WTC11 (cell line): ENCODE measurements around the gene CTIF. TPM values are rescaled to one million over a fixed set of nuclear protein-coding genes. Genes with fewer than 3 reads are reported as not detected.

Experiments used
- ATAC-seq: fragments of 200-7000 bp; cut with Tn5 transposase; 2 replicates; pipeline ENCODE4 v1.10.0; 2021; ENCODE audit warnings: mild to moderate bottlenecking, moderate library complexity
- CTCF ChIA-PET: fragments of 300-600 bp; sonication (Branson Sonifier 250); formaldehyde crosslinking; loops from one replicate; lab custom pipeline; 2021; ENCODE audit warnings: antibody characterized with exemption; lab: Charles Lee
- POLR2A ChIA-PET: fragments of 350-600 bp; sonication (Branson Sonifier 250); formaldehyde crosslinking; loops from one replicate; lab custom pipeline; 2021; ENCODE audit warnings: antibody characterized with exemption; lab: Charles Lee
- DNase-seq: peaks from one replicate; pipeline ENCODE4 v3.0.0; 2021; ENCODE audit warnings: low spot score
- H3K27ac Mint-ChIP-seq: 2 replicates; pipeline ENCODE4 v1.8.0; 2021; ENCODE audit warnings: mixed read lengths
- H3K27me3 Mint-ChIP-seq: 2 replicates; pipeline ENCODE4 v1.8.0; 2021; ENCODE audit warnings: low read depth, mild to moderate bottlenecking, moderate library complexity, mixed read lengths
- H3K36me3 Mint-ChIP-seq: 2 replicates; pipeline ENCODE4 v1.8.0; 2021; ENCODE audit warnings: mixed read lengths
- H3K4me1 Mint-ChIP-seq: 2 replicates; pipeline ENCODE4 v1.8.0; 2022; ENCODE audit warnings: mixed read lengths
- H3K4me3 Mint-ChIP-seq: 2 replicates; pipeline ENCODE4 v1.8.0; 2021; ENCODE audit warnings: mild to moderate bottlenecking, moderate library complexity, mixed read lengths
- H3K9me3 Mint-ChIP-seq: 2 replicates; pipeline ENCODE4 v1.8.0; 2021; ENCODE audit warnings: mixed read lengths
- CREB1 ChIP-seq: sonication (generic); formaldehyde crosslinking; IDR thresholded peaks from 2 replicates; pipeline ENCODE4 v1.8.0; 2023; ENCODE audit warnings: mild to moderate bottlenecking, missing genetic modification reagents
- ESRRA ChIP-seq: sonication (generic); formaldehyde crosslinking; IDR thresholded peaks from 2 replicates; pipeline ENCODE4 v1.8.1; 2022; ENCODE audit warnings: mild to moderate bottlenecking, missing genetic modification reagents, borderline replicate concordance
- HMGA2 ChIP-seq: fragments of 250-450 bp; sonication (Bioruptor Pico); IDR thresholded peaks from 2 replicates; pipeline ENCODE4 v1.4.0; 2021; ENCODE audit warnings: mild to moderate bottlenecking, moderate library complexity
- JUN ChIP-seq: sonication (generic); formaldehyde crosslinking; IDR thresholded peaks from 2 replicates; pipeline ENCODE4 v1.8.0; 2023; ENCODE audit warnings: mild to moderate bottlenecking, missing genetic modification reagents
- NR1H2 ChIP-seq: sonication (generic); formaldehyde crosslinking; IDR thresholded peaks from 2 replicates; pipeline ENCODE4 v1.9.0; 2021; ENCODE audit warnings: mild to moderate bottlenecking, moderate library complexity, missing genetic modification reagents
- OVOL2 ChIP-seq: fragments of 250-450 bp; sonication (Bioruptor Pico); IDR thresholded peaks from 2 replicates; pipeline ENCODE4 v1.9.0; 2021; ENCODE audit warnings: mild to moderate bottlenecking, borderline replicate concordance
- PRRX2 ChIP-seq: fragments of 250-450 bp; sonication (Bioruptor Pico); IDR thresholded peaks from 2 replicates; pipeline ENCODE4 v1.8.0; 2021; ENCODE audit warnings: mild to moderate bottlenecking
- SMAD4 ChIP-seq: sonication (generic); formaldehyde crosslinking; IDR thresholded peaks from 2 replicates; pipeline ENCODE4 v1.8.0; 2022; ENCODE audit warnings: mild to moderate bottlenecking, missing genetic modification reagents
- ZNF121 ChIP-seq: sonication (generic); formaldehyde crosslinking; IDR thresholded peaks from 2 replicates; pipeline ENCODE4 v1.8.0; 2023; ENCODE audit warnings: missing genetic modification reagents
- ZNF219 ChIP-seq: sonication (generic); formaldehyde crosslinking; IDR thresholded peaks from 2 replicates; pipeline ENCODE4 v1.8.0; 2023; ENCODE audit warnings: missing genetic modification reagents, mild to moderate bottlenecking, borderline replicate concordance
- ZNF416 ChIP-seq: fragments of 250-450 bp; sonication (Bioruptor Pico); IDR thresholded peaks from 2 replicates; pipeline ENCODE4 v1.9.0; 2021; ENCODE audit warnings: mild to moderate bottlenecking, inconsistent platforms
- total RNA-seq: library from RNA; stranded (reverse); gene quantifications from 3 replicates; pipeline ENCODE4 v1.2.3, GENCODE V29; 2021
- TF ChIP-seq, protein P1 (sequence below): sonication (generic); formaldehyde crosslinking; IDR thresholded peaks from 2 replicates; pipeline ENCODE4 v1.8.1; 2022; ENCODE audit warnings: low read depth, missing genetic modification reagents, borderline replicate concordance
- TF ChIP-seq, protein P2 (sequence below): fragments of 250-450 bp; sonication (Bioruptor Pico); IDR thresholded peaks from 2 replicates; pipeline ENCODE4 v1.9.0; 2021; ENCODE audit warnings: mild to moderate bottlenecking
- TF ChIP-seq, protein P3 (sequence below): sonication (generic); formaldehyde crosslinking; IDR thresholded peaks from 2 replicates; pipeline ENCODE4 v1.8.0; 2022; ENCODE audit warnings: mild to moderate bottlenecking, missing genetic modification reagents
- TF ChIP-seq, protein P4 (sequence below): sonication (generic); formaldehyde crosslinking; IDR thresholded peaks from 2 replicates; pipeline ENCODE4 v1.8.0; 2023; ENCODE audit warnings: mild to moderate bottlenecking, missing genetic modification reagents
- TF ChIP-seq, protein P5 (sequence below): sonication (generic); formaldehyde crosslinking; IDR thresholded peaks from 2 replicates; pipeline ENCODE4 v1.8.0; 2022; ENCODE audit warnings: mild to moderate bottlenecking, missing genetic modification reagents
- TF ChIP-seq, protein P6 (sequence below): fragments of 250-450 bp; sonication (Bioruptor Pico); IDR thresholded peaks from 2 replicates; pipeline ENCODE4 v1.8.0; 2021; ENCODE audit warnings: mild to moderate bottlenecking
- TF ChIP-seq, protein P7 (sequence below): sonication (generic); formaldehyde crosslinking; IDR thresholded peaks from 2 replicates; pipeline ENCODE4 v1.8.1; 2023; ENCODE audit warnings: mild to moderate bottlenecking, moderate library complexity, missing genetic modification reagents
- TF ChIP-seq, protein P8 (sequence below): sonication (generic); formaldehyde crosslinking; IDR thresholded peaks from 2 replicates; pipeline ENCODE4 v1.8.1; 2023; ENCODE audit warnings: mild to moderate bottlenecking, missing genetic modification reagents, moderate library complexity
- TF ChIP-seq, protein P9 (sequence below): sonication (generic); formaldehyde crosslinking; IDR thresholded peaks from 2 replicates; pipeline ENCODE4 v1.8.1; 2022; ENCODE audit warnings: mild to moderate bottlenecking, missing genetic modification reagents, moderate library complexity, borderline replicate concordance

CTIF gene
- total RNA-seq, 1 experiment from 2014 or later, result 28.5 TPM

DNA sequence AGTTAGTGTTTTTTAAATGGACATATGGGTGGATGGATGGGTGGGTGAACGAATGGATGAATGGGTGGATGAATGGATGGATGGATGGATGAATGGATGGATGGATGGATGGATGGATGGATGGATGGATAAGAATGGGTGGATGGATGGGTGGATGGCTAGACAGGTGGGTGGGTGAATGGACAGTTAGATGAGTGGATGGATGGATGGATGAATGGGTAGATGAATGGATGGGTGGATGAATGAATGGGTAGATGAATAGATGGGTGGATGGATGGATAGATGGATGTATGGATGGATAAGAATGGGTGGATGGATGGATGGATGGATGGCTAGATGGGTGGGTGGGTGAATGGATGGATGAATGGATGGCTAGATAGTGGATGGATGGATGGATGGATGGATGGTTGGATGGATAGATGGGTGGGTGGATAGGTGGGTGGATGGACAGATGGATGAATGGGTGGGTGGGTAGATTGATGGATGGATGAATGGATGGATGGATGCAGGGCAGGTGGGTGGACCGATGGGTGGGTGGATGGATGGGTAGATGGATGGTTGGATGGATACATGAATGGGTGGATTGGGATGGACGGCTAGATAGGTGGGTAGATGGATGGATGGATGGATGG, 64.0 kb downstream of the CTIF start:
- ATAC-seq, result no peak
- CTCF ChIA-PET, result interaction anchor here (0.7 to 1.2 kb wide), 2 partner anchors 56 to 158 kb away, joined by 3 read pairs; no protein-coding TSS in a partner anchor
- Mint-ChIP-seq H3K4me3 (no peak overlapping the region), H3K4me1 (peaks cover 18% of the 10 kb centered on the region), H3K9me3 (peaks cover 10% of the 10 kb centered on the region), H3K27ac (no peak overlapping the region), H3K27me3 (no peaks in the 10 kb centered on the region), H3K36me3 (no peaks in the 10 kb centered on the region)
- TF ChIP-seq, protein P1, sequence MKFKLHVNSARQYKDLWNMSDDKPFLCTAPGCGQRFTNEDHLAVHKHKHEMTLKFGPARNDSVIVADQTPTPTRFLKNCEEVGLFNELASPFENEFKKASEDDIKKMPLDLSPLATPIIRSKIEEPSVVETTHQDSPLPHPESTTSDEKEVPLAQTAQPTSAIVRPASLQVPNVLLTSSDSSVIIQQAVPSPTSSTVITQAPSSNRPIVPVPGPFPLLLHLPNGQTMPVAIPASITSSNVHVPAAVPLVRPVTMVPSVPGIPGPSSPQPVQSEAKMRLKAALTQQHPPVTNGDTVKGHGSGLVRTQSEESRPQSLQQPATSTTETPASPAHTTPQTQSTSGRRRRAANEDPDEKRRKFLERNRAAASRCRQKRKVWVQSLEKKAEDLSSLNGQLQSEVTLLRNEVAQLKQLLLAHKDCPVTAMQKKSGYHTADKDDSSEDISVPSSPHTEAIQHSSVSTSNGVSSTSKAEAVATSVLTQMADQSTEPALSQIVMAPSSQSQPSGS, result no peak
- TF ChIP-seq, protein P2, sequence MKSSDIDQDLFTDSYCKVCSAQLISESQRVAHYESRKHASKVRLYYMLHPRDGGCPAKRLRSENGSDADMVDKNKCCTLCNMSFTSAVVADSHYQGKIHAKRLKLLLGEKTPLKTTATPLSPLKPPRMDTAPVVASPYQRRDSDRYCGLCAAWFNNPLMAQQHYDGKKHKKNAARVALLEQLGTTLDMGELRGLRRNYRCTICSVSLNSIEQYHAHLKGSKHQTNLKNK (CRISPR knock-in tag), result no peak
- TF ChIP-seq PRRX2 (CRISPR knock-in tag) (no peak), OVOL2 (no peak), ZNF121 (no peak), JUN (no peak), ZNF416 (no peak), ZNF219 (CRISPR knock-in tag) (no peak), SMAD4 (no peak), ESRRA (CRISPR knock-in tag) (no peak), NR1H2 (CRISPR knock-in tag) (no peak), CREB1 (CRISPR knock-in tag) (no peak), HMGA2 (CRISPR knock-in tag) (no peak)
- TF ChIP-seq, protein P3, sequence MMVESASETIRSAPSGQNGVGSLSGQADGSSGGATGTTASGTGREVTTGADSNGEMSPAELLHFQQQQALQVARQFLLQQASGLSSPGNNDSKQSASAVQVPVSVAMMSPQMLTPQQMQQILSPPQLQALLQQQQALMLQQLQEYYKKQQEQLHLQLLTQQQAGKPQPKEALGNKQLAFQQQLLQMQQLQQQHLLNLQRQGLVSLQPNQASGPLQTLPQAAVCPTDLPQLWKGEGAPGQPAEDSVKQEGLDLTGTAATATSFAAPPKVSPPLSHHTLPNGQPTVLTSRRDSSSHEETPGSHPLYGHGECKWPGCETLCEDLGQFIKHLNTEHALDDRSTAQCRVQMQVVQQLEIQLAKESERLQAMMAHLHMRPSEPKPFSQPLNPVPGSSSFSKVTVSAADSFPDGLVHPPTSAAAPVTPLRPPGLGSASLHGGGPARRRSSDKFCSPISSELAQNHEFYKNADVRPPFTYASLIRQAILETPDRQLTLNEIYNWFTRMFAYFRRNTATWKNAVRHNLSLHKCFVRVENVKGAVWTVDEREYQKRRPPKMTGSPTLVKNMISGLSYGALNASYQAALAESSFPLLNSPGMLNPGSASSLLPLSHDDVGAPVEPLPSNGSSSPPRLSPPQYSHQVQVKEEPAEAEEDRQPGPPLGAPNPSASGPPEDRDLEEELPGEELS (CRISPR knock-in tag), result no peak
- TF ChIP-seq, protein P4, sequence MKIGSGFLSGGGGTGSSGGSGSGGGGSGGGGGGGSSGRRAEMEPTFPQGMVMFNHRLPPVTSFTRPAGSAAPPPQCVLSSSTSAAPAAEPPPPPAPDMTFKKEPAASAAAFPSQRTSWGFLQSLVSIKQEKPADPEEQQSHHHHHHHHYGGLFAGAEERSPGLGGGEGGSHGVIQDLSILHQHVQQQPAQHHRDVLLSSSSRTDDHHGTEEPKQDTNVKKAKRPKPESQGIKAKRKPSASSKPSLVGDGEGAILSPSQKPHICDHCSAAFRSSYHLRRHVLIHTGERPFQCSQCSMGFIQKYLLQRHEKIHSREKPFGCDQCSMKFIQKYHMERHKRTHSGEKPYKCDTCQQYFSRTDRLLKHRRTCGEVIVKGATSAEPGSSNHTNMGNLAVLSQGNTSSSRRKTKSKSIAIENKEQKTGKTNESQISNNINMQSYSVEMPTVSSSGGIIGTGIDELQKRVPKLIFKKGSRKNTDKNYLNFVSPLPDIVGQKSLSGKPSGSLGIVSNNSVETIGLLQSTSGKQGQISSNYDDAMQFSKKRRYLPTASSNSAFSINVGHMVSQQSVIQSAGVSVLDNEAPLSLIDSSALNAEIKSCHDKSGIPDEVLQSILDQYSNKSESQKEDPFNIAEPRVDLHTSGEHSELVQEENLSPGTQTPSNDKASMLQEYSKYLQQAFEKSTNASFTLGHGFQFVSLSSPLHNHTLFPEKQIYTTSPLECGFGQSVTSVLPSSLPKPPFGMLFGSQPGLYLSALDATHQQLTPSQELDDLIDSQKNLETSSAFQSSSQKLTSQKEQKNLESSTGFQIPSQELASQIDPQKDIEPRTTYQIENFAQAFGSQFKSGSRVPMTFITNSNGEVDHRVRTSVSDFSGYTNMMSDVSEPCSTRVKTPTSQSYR, result no peak
- TF ChIP-seq, protein P5, sequence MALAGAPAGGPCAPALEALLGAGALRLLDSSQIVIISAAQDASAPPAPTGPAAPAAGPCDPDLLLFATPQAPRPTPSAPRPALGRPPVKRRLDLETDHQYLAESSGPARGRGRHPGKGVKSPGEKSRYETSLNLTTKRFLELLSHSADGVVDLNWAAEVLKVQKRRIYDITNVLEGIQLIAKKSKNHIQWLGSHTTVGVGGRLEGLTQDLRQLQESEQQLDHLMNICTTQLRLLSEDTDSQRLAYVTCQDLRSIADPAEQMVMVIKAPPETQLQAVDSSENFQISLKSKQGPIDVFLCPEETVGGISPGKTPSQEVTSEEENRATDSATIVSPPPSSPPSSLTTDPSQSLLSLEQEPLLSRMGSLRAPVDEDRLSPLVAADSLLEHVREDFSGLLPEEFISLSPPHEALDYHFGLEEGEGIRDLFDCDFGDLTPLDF (CRISPR knock-in tag), result no peak
- TF ChIP-seq, protein P6, sequence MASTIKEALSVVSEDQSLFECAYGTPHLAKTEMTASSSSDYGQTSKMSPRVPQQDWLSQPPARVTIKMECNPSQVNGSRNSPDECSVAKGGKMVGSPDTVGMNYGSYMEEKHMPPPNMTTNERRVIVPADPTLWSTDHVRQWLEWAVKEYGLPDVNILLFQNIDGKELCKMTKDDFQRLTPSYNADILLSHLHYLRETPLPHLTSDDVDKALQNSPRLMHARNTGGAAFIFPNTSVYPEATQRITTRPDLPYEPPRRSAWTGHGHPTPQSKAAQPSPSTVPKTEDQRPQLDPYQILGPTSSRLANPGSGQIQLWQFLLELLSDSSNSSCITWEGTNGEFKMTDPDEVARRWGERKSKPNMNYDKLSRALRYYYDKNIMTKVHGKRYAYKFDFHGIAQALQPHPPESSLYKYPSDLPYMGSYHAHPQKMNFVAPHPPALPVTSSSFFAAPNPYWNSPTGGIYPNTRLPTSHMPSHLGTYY (CRISPR knock-in tag), result no peak
- TF ChIP-seq, protein P7, sequence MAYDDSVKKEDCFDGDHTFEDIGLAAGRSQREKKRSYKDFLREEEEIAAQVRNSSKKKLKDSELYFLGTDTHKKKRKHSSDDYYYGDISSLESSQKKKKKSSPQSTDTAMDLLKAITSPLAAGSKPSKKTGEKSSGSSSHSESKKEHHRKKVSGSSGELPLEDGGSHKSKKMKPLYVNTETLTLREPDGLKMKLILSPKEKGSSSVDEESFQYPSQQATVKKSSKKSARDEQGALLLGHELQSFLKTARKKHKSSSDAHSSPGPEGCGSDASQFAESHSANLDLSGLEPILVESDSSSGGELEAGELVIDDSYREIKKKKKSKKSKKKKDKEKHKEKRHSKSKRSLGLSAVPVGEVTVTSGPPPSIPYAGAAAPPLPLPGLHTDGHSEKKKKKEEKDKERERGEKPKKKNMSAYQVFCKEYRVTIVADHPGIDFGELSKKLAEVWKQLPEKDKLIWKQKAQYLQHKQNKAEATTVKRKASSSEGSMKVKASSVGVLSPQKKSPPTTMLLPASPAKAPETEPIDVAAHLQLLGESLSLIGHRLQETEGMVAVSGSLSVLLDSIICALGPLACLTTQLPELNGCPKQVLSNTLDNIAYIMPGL, result no peak
- TF ChIP-seq, protein P8, sequence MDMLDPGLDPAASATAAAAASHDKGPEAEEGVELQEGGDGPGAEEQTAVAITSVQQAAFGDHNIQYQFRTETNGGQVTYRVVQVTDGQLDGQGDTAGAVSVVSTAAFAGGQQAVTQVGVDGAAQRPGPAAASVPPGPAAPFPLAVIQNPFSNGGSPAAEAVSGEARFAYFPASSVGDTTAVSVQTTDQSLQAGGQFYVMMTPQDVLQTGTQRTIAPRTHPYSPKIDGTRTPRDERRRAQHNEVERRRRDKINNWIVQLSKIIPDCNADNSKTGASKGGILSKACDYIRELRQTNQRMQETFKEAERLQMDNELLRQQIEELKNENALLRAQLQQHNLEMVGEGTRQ, result no peak
- TF ChIP-seq, protein P9, sequence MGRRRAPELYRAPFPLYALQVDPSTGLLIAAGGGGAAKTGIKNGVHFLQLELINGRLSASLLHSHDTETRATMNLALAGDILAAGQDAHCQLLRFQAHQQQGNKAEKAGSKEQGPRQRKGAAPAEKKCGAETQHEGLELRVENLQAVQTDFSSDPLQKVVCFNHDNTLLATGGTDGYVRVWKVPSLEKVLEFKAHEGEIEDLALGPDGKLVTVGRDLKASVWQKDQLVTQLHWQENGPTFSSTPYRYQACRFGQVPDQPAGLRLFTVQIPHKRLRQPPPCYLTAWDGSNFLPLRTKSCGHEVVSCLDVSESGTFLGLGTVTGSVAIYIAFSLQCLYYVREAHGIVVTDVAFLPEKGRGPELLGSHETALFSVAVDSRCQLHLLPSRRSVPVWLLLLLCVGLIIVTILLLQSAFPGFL (CRISPR knock-in tag), result no peak
- POLR2A ChIA-PET, result interaction anchor here (0.7 kb wide), 1 partner anchor 917 kb away, joined by 9 read pairs; no protein-coding TSS in a partner anchor
- DNase-seq, result no peak
